ENCODE data around the gene ADAT2.

GRCh38 chr6:143394389-143394788, 56.1 kb downstream of the ADAT2 start:
- TF ChIP-seq, protein P1, sequence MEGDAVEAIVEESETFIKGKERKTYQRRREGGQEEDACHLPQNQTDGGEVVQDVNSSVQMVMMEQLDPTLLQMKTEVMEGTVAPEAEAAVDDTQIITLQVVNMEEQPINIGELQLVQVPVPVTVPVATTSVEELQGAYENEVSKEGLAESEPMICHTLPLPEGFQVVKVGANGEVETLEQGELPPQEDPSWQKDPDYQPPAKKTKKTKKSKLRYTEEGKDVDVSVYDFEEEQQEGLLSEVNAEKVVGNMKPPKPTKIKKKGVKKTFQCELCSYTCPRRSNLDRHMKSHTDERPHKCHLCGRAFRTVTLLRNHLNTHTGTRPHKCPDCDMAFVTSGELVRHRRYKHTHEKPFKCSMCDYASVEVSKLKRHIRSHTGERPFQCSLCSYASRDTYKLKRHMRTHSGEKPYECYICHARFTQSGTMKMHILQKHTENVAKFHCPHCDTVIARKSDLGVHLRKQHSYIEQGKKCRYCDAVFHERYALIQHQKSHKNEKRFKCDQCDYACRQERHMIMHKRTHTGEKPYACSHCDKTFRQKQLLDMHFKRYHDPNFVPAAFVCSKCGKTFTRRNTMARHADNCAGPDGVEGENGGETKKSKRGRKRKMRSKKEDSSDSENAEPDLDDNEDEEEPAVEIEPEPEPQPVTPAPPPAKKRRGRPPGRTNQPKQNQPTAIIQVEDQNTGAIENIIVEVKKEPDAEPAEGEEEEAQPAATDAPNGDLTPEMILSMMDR (conservative IDR thresholded peaks at IDR 0.05; ENCODE audit: low read depth, low read length) = no peak
- no peak for TF ChIP-seq POLR2A (IDR thresholded peaks at IDR 0.05; ENCODE audit: low read depth, low read length)
- no peak for TF ChIP-seq MAFK (IDR thresholded peaks at IDR 0.05; ENCODE audit: low read depth, low read length)
- TF ChIP-seq MXI1 (IDR thresholded peaks at IDR 0.05; ENCODE audit: borderline replicate concordance, low read depth, low read length) = no peak
